Panc1 (cell line): ENCODE results near the gene CALCR. TPM values are rescaled to one million over a fixed set of nuclear protein-coding genes. Genes with fewer than 3 reads are reported as not detected.
"Not testable (repeated sequence)": the region's sequence is repeated elsewhere in the genome, so short reads cannot be mapped to it uniquely, and the experiment has no call there.

Source experiments
- ATAC-seq: fragments of 200-7000 bp; cut with Tn5 transposase; 2 replicates; pipeline ENCODE4 v1.9.1; 2020; ENCODE audit warnings: mild to moderate bottlenecking, moderate library complexity
- BruUV-seq: library from RNA; stranded (reverse); fragments of 400-500 nt; replicated peaks from 2 replicates; lab custom pipeline; 2021; lab: Mats Ljungman, UMichigan
- CTCF ChIA-PET: fragments of 300-600 bp; sonication (Branson Sonifier 250); formaldehyde crosslinking; loops from one replicate; lab custom pipeline; 2022; ENCODE audit warnings: antibody characterized with exemption; lab: Charles Lee
- POLR2A ChIA-PET: fragments of 300-600 bp; sonication (Branson Sonifier 250); formaldehyde crosslinking; loops from one replicate; lab custom pipeline; 2022; ENCODE audit warnings: antibody characterized with exemption; lab: Charles Lee
- DNase-seq: peaks from one replicate; pipeline ENCODE4 v3.0.0-alpha.2; 2010; ENCODE audit warnings: low read depth, low spot score
- H3K27ac ChIP-seq: 2 replicates; pipeline ENCODE4 v1.5.1; 2011; ENCODE audit warnings: mild to moderate bottlenecking, low read length, inconsistent platforms
- H3K27me3 ChIP-seq: fragments of 200-500 bp; sonication (Bioruptor generic); 2 replicates; pipeline ENCODE4 v1.6.0; 2014; ENCODE audit warnings: low read length, inconsistent platforms; ENCODE audit not compliant: control insufficient read depth, insufficient read depth
- H3K36me3 ChIP-seq: fragments of 200-500 bp; sonication (Bioruptor generic); 2 replicates; pipeline ENCODE4 v1.5.1; 2014; ENCODE audit warnings: inconsistent platforms, mild to moderate bottlenecking, low read length, moderate library complexity; ENCODE audit not compliant: control insufficient read depth, insufficient read depth
- H3K4me1 ChIP-seq: 2 replicates; pipeline ENCODE4 v1.5.1; 2011; ENCODE audit warnings: inconsistent platforms, mild to moderate bottlenecking, low read length, moderate library complexity; ENCODE audit not compliant: control insufficient read depth, insufficient read depth
- H3K4me3 ChIP-seq, 2 experiments: 2 replicates each; pipeline ENCODE4 v1.5.1; 2011 to 2012; ENCODE audit warnings: low read depth in 2 of 2, low read length in 2 of 2, mild to moderate bottlenecking in 2 of 2, inconsistent platforms in 1 of 2, moderate library complexity in 1 of 2
- H3K9me3 ChIP-seq: fragments of 200-500 bp; sonication (Bioruptor generic); 2 replicates; pipeline ENCODE4 v1.5.1; 2014; ENCODE audit warnings: low read depth, mild to moderate bottlenecking, inconsistent platforms, low read length, moderate library complexity; ENCODE audit not compliant: control insufficient read depth, insufficient read depth
- POLR2AphosphoS5 ChIP-seq: IDR thresholded peaks from 2 replicates; pipeline ENCODE4 v1.6.1; 2012; ENCODE audit warnings: mild to moderate bottlenecking, low read depth, low read length, moderate library complexity
- SIN3A ChIP-seq: IDR thresholded peaks from 2 replicates; pipeline ENCODE4 v1.6.1; 2012; ENCODE audit warnings: low read depth, mild to moderate bottlenecking, low read length, moderate library complexity, borderline replicate concordance; ENCODE audit not compliant: insufficient read depth
- TCF7L2 ChIP-seq: IDR thresholded peaks from 2 replicates; pipeline ENCODE4 v1.6.1; 2011; ENCODE audit warnings: mild to moderate bottlenecking, low read depth, low read length, inconsistent platforms
- in situ Hi-C: cut with HindIII; loops from 2 replicates; pipeline ENCODE4 v1.10.0; 2016; ENCODE audit warnings: low sequenced_read_pairs, low pct_unique_long_range_greater_than_20kb
- intact Hi-C: fragments of 100-400 bp; cut with micrococcal nuclease; formaldehyde crosslinking; loops from one replicate; pipeline ENCODE4 v1.10.0; 2022; ENCODE audit not compliant: unreplicated experiment
- total RNA-seq: library from RNA; stranded (reverse); gene quantifications from one replicate; pipeline ENCODE4 v1.2.1, GENCODE V29; 2021; ENCODE audit not compliant: unreplicated experiment
- TF ChIP-seq, protein P1 (sequence below): fragments of 450-650 bp; IDR thresholded peaks from 2 replicates; pipeline ENCODE4 v1.5.1; 2017; ENCODE audit warnings: mild to moderate bottlenecking
- TF ChIP-seq, protein P2 (sequence below), 2 experiments: IDR thresholded peaks; 2 replicates each; pipeline ENCODE4 v1.6.1; 2011 to 2012; ENCODE audit warnings: low read depth in 2 of 2, control low read depth in 1 of 2, low read length in 1 of 2, mild to moderate bottlenecking in 1 of 2, moderate library complexity in 1 of 2; ENCODE audit not compliant: insufficient read depth in 1 of 2

CALCR gene
- total RNA-seq, 1 experiment from 2014 or later: 0.10 TPM

DNA sequence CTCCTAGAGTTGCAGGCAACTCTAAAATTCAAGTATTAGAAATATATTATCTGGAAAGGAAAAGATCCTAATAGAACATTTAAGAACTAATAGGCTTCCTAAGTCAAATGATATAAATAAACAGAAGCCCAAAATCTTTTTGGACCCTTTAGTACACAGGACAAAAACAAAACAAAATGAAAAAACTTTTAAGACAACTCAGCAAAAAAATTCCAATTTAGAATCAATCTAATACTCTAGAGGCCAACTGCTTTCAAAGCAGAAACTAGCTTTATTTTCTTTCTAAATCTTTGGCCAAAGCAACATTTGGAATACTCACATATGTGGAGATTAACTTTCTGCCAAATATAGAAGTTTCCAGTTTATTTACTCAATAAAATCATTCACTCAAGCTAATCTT is 65.2 kb downstream of the CALCR start:
- CTCF ChIA-PET: no interaction called here

DNA sequence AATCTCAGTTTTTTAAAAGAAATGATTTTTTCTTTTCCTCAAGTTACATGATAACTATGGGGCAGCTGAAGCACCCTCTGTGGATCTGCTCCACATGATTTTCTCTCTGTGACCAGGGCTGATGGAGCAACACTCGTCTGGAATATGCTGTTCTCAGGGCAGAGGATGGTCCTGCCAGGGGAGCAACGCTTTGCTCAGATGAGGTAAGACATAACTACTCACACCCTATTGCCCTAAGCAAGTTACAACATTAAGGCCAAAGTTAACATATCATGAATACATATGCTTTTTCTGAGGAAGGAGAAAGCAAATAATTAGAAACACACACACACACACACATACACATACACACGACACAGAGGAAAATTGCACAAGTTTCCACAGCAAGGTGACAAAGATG is 71.4 kb downstream of the CALCR start:
- ChIA-PET CTCF (no interaction called here), POLR2A (no interaction called here)
- Histone ChIP-seq H3K27me3 (no peaks in the 10 kb centered on the region), H3K27ac (no peak overlapping the region), H3K36me3 (no peaks in the 10 kb centered on the region), H3K9me3 (no peaks in the 10 kb centered on the region), H3K4me3 (no peak overlapping the region), H3K4me1 (no peaks in the 10 kb centered on the region)
- intact Hi-C loops (no loop called here), in situ Hi-C loops (no loop called here)
- ATAC-seq (no peak), DNase-seq (no peak)
- no TSS peak for BruUV-seq
- TF ChIP-seq SIN3A (no peak), POLR2AphosphoS5 (no peak), TCF7L2 (no peak)
- TF ChIP-seq, protein P1, sequence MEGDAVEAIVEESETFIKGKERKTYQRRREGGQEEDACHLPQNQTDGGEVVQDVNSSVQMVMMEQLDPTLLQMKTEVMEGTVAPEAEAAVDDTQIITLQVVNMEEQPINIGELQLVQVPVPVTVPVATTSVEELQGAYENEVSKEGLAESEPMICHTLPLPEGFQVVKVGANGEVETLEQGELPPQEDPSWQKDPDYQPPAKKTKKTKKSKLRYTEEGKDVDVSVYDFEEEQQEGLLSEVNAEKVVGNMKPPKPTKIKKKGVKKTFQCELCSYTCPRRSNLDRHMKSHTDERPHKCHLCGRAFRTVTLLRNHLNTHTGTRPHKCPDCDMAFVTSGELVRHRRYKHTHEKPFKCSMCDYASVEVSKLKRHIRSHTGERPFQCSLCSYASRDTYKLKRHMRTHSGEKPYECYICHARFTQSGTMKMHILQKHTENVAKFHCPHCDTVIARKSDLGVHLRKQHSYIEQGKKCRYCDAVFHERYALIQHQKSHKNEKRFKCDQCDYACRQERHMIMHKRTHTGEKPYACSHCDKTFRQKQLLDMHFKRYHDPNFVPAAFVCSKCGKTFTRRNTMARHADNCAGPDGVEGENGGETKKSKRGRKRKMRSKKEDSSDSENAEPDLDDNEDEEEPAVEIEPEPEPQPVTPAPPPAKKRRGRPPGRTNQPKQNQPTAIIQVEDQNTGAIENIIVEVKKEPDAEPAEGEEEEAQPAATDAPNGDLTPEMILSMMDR: no peak
- TF ChIP-seq, protein P2, sequence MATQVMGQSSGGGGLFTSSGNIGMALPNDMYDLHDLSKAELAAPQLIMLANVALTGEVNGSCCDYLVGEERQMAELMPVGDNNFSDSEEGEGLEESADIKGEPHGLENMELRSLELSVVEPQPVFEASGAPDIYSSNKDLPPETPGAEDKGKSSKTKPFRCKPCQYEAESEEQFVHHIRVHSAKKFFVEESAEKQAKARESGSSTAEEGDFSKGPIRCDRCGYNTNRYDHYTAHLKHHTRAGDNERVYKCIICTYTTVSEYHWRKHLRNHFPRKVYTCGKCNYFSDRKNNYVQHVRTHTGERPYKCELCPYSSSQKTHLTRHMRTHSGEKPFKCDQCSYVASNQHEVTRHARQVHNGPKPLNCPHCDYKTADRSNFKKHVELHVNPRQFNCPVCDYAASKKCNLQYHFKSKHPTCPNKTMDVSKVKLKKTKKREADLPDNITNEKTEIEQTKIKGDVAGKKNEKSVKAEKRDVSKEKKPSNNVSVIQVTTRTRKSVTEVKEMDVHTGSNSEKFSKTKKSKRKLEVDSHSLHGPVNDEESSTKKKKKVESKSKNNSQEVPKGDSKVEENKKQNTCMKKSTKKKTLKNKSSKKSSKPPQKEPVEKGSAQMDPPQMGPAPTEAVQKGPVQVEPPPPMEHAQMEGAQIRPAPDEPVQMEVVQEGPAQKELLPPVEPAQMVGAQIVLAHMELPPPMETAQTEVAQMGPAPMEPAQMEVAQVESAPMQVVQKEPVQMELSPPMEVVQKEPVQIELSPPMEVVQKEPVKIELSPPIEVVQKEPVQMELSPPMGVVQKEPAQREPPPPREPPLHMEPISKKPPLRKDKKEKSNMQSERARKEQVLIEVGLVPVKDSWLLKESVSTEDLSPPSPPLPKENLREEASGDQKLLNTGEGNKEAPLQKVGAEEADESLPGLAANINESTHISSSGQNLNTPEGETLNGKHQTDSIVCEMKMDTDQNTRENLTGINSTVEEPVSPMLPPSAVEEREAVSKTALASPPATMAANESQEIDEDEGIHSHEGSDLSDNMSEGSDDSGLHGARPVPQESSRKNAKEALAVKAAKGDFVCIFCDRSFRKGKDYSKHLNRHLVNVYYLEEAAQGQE (IDR thresholded peaks at IDR 0.05; ENCODE audit: insufficient read depth in 1 of 2, low read depth in 2 of 2, low read length in 1 of 2): no peak

More for the DNA sequence above, 65.2 kb downstream of the CALCR start:
- TF ChIP-seq POLR2AphosphoS5: no peak
- TF ChIP-seq, protein P1: no peak
- TF ChIP-seq, protein P2 (IDR thresholded peaks at IDR 0.05; ENCODE audit: insufficient read depth in 1 of 2, low read depth in 2 of 2, low read length in 1 of 2): no peak
- no peak for TF ChIP-seq TCF7L2
- TF ChIP-seq SIN3A: no peak
- Histone ChIP-seq H3K27ac (no peak overlapping the region), H3K9me3 (no peaks in the 10 kb centered on the region), H3K4me3 (no peak overlapping the region), H3K27me3 (no peaks in the 10 kb centered on the region), H3K4me1 (no peaks in the 10 kb centered on the region), H3K36me3 (no peaks in the 10 kb centered on the region)
- POLR2A ChIA-PET: no interaction called here
- DNase-seq: no peak
- BruUV-seq: no TSS peak
- intact Hi-C loops (no loop called here), in situ Hi-C loops (no loop called here)
- no peak for ATAC-seq

DNA sequence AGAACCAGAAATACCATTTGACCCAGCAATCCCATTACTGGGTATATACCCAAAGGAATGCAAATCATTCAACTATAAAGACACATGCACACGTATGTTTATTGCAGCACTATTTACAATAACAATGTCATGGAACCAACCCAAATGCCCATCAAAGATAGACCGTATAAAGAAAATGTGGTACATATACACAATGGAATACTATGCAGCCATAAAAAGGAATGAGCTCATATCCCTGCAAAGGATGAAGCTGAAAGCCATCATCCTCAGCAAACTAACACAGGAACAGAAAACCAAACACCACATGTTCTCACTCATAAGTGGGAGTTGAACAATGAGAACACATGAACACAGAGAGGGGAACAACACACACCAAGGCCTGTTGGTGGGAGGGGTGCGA is 82.7 kb downstream of the CALCR start:
- intact Hi-C loops, BruUV-seq, H3K27me3 ChIP-seq, H3K36me3 ChIP-seq, H3K27ac ChIP-seq, ATAC-seq, DNase-seq, CTCF ChIA-PET, in situ Hi-C loops, H3K4me3 ChIP-seq, H3K4me1 ChIP-seq, H3K9me3 ChIP-seq, POLR2A ChIA-PET: not testable (repeated sequence)
